Right lobe of liver (tissue), 4 donors: ENCODE measurements around the gene ATOH7.

Experiments
- POLR2A ChIP-seq: fragments of 450-650 bp; IDR thresholded peaks from one replicate; pipeline ENCODE4 v1.6.1; 2017; ENCODE audit warnings: antibody characterized with exemption, mild to moderate bottlenecking
- TF ChIP-seq, protein P1 (sequence below), 4 donors: fragments of 200-600 bp in 3 of 4; fragments of 450-650 bp in 1 of 4; IDR thresholded peaks; one replicate each; pipeline versions ENCODE4 v1.5.1 to v1.8.0; 2016 to 2022; ENCODE audit warnings: antibody characterized with exemption in 4 of 4, mild to moderate bottlenecking in 2 of 4
- donor health status: DM: no; HTN: no; CAD: no.
- donor health status: DM: no; HTN: no; CAD: no.
- donor health status: DM: no; HTN: yes; CAD: no.

DNA sequence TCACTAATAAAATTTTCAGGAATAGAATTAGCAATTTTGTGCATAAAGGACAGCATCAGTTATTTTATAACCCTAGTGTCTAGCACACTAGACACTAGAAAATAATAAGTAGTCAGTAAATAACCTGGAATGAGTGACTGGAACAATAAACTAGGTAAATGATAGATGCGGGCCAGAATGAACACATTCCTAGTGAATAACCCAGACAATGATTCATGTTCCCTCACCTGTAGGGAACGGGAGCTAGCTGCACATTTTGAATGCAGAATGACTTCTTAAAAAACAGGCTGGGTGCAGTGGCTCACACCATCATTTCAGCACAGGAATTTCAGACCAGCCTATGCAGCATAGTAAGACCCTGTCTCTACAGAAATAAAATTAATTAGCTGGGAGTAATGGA is 3.2 kb upstream of the ATOH7 start:
- TF ChIP-seq, protein P1, sequence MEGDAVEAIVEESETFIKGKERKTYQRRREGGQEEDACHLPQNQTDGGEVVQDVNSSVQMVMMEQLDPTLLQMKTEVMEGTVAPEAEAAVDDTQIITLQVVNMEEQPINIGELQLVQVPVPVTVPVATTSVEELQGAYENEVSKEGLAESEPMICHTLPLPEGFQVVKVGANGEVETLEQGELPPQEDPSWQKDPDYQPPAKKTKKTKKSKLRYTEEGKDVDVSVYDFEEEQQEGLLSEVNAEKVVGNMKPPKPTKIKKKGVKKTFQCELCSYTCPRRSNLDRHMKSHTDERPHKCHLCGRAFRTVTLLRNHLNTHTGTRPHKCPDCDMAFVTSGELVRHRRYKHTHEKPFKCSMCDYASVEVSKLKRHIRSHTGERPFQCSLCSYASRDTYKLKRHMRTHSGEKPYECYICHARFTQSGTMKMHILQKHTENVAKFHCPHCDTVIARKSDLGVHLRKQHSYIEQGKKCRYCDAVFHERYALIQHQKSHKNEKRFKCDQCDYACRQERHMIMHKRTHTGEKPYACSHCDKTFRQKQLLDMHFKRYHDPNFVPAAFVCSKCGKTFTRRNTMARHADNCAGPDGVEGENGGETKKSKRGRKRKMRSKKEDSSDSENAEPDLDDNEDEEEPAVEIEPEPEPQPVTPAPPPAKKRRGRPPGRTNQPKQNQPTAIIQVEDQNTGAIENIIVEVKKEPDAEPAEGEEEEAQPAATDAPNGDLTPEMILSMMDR (IDR thresholded peaks at IDR 0.05), result no peak
- no peak for TF ChIP-seq POLR2A
